ENCODE measurements around the gene KCNG2.
A peak's percentile ranks its signal among the peaks of the same experiment; 100 is the strongest.

The KCNG2 gene

DNA sequence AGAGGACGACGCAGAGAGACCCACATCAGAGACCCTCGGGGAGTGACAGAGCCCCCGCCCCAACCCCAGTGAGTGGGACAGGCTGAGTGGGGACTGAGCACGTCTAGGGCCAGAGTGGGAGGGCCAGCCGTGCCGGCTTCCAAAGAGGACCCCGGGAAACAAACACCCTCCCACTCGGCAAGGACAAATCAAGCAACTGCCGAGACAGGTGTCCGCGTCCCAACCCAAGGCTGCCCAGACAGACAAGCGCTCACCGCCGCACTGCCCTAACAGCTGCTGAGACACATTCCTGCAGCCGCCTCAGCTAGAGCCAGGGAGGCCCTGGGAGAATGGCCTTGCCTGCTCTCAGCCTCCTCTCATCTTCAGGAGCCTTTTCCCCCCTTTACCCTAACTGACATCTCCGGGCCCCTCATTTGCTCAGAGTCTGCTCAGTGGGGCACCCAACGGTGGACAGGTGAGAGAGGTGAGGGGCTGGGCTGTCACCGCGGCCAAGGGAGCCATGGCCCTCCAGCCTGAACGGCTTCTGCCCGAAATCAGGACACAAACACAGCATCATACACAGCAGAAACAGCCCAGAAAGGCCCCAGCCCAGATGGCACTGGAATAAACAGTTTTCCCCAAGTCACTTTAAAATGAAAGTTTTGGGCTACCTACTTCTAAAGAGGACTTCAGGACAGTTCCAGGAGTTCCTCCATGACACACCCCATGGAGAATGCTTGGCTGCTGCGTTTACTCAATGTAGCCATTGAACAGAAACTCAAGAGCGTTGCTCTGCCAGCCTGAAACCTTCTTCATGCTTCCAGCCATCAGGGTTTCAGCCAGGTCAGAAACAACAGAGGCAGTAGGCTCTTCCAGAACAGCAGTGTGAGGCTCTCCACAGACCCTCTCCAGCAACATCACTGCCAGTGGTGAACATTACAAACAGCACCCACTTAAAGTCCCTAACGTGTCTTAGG is 130.1 kb downstream of the KCNG2 start:
- no peak overlapping the region for H2BK12ac ChIP-seq (ENCODE audit: low read length)
- peak overlapping the region; percentile 49 for H2BK5ac ChIP-seq (ENCODE audit: low read length)
- no CpG with 5 or more reads among the region's 25 CpGs for WGBS, 2 donors (ENCODE audit: extremely low coverage in 2 of 2, insufficient read length in 2 of 2, insufficient replicate concordance in 1 of 2)
- H3K14ac ChIP-seq (ENCODE audit: low read length) = no peak overlapping the region
- peaks cover 0 to 6% of the 10 kb centered on the region in 2 donors for H3K4me1 ChIP-seq (ENCODE audit: control insufficient read depth in 2 of 2, insufficient read depth in 1 of 2, low read depth in 1 of 2, low read length in 2 of 2)
- H3K23ac ChIP-seq (ENCODE audit: low read depth, low read length, poor library complexity) = no peak overlapping the region
- no peak overlapping the region for H2BK15ac ChIP-seq (ENCODE audit: low read length)
- no peak overlapping the region for H3K9ac ChIP-seq (ENCODE audit: low read depth, low read length, poor library complexity)
- peaks cover 14 to 57% of the 10 kb centered on the region in 2 donors for H3K9me3 ChIP-seq (replicated peaks in 1 of 2; ENCODE audit: control insufficient read depth in 2 of 2, insufficient read depth in 1 of 2, low read depth in 1 of 2, low read length in 2 of 2)
- no peak overlapping the region for H3K18ac ChIP-seq (ENCODE audit: low read length)
- H2AFZ ChIP-seq (ENCODE audit: low read length) = no peak overlapping the region
- no peaks in the 10 kb centered on the region for H3K27me3 ChIP-seq (ENCODE audit: control insufficient read depth in 3 of 3, insufficient read depth in 3 of 3, low read depth in 1 of 3, low read length in 3 of 3)
- no peak overlapping the region for H3K27ac ChIP-seq (replicated peaks; ENCODE audit: low read length)
- H3K79me1 ChIP-seq (ENCODE audit: low read depth, low read length) = peaks cover 6% of the 10 kb centered on the region
- no peak for DNase-seq (ENCODE audit: low spot score)
- H2BK120ac ChIP-seq (ENCODE audit: low read depth, low read length) = no peak overlapping the region
- H3K36me3 ChIP-seq (replicated peaks in 1 of 2; ENCODE audit: control insufficient read depth in 2 of 2, insufficient read depth in 2 of 2, low read length in 2 of 2) = peaks cover 0 to 57% of the 10 kb centered on the region in 2 donors
- H3K4ac ChIP-seq (ENCODE audit: low read length) = no peak overlapping the region
- H2AK5ac ChIP-seq (ENCODE audit: low read depth, low read length) = no peak overlapping the region
- H3K4me2 ChIP-seq (ENCODE audit: insufficient read depth, low read length, poor library complexity, severe bottlenecking) = no peak overlapping the region
- no peak overlapping the region for H4K91ac ChIP-seq (ENCODE audit: low read depth, low read length, poor library complexity)
- no peak overlapping the region for H3K4me3 ChIP-seq (ENCODE audit: low read length in 2 of 2)
- H4K8ac ChIP-seq (ENCODE audit: low read depth, low read length) = no peak overlapping the region

DNA sequence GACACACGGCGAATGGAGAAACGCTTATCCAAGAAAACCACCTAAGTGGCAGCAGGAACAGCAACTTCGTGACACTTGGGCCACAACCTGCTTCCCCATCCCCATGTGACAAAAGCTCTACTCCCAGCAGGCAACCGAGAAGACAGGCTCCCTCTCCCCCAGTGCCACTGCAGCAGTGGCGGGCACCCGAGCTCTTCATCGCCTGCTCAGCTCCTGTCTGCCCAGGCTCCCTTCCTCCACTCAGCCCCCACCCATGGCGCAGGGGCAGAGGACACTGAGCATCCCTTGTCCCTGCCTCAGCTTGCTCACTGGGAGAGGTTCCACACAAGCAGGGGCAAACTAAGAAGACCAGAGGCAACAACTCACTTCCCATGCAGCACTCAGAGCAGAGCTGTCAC is 130.8 kb downstream of the KCNG2 start:
- H3K9me3 ChIP-seq (replicated peaks in 1 of 2; ENCODE audit: control insufficient read depth in 2 of 2, insufficient read depth in 1 of 2, low read depth in 1 of 2, low read length in 2 of 2) = peaks cover 14 to 61% of the 10 kb centered on the region in 2 donors
- no peak overlapping the region for H4K91ac ChIP-seq (ENCODE audit: low read depth, low read length, poor library complexity)
- no CpG with 5 or more reads among the region's 9 CpGs for WGBS, 2 donors (ENCODE audit: extremely low coverage in 2 of 2, insufficient read length in 2 of 2, insufficient replicate concordance in 1 of 2)
- H3K4me2 ChIP-seq (ENCODE audit: insufficient read depth, low read length, poor library complexity, severe bottlenecking) = no peak overlapping the region
- no peak overlapping the region for H3K18ac ChIP-seq (ENCODE audit: low read length)
- no peak overlapping the region for H3K23ac ChIP-seq (ENCODE audit: low read depth, low read length, poor library complexity)
- no peak overlapping the region for H3K4me3 ChIP-seq (ENCODE audit: low read length in 2 of 2)
- H2BK15ac ChIP-seq (ENCODE audit: low read length) = no peak overlapping the region
- H3K9ac ChIP-seq (ENCODE audit: low read depth, low read length, poor library complexity) = no peak overlapping the region
- H3K79me1 ChIP-seq (ENCODE audit: low read depth, low read length) = peaks cover 5% of the 10 kb centered on the region
- peaks cover 0 to 57% of the 10 kb centered on the region in 2 donors for H3K36me3 ChIP-seq (replicated peaks in 1 of 2; ENCODE audit: control insufficient read depth in 2 of 2, insufficient read depth in 2 of 2, low read length in 2 of 2)
- no peak overlapping the region for H3K14ac ChIP-seq (ENCODE audit: low read length)
- H3K27me3 ChIP-seq (ENCODE audit: control insufficient read depth in 3 of 3, insufficient read depth in 3 of 3, low read depth in 1 of 3, low read length in 3 of 3) = no peaks in the 10 kb centered on the region
- no peak overlapping the region for H2BK120ac ChIP-seq (ENCODE audit: low read depth, low read length)
- no peak overlapping the region for H3K27ac ChIP-seq (replicated peaks; ENCODE audit: low read length)
- H3K4me1 ChIP-seq (ENCODE audit: control insufficient read depth in 2 of 2, insufficient read depth in 1 of 2, low read depth in 1 of 2, low read length in 2 of 2) = peaks cover 0 to 6% of the 10 kb centered on the region in 2 donors
- H2AFZ ChIP-seq (ENCODE audit: low read length) = no peak overlapping the region
- no peak for DNase-seq (ENCODE audit: low spot score)
- no peak overlapping the region for H3K4ac ChIP-seq (ENCODE audit: low read length)
- H2BK12ac ChIP-seq (ENCODE audit: low read length) = no peak overlapping the region
- no peak overlapping the region for H2BK5ac ChIP-seq (ENCODE audit: low read length)
- no peak overlapping the region for H2AK5ac ChIP-seq (ENCODE audit: low read depth, low read length)
- H4K8ac ChIP-seq (ENCODE audit: low read depth, low read length) = no peak overlapping the region

DNA sequence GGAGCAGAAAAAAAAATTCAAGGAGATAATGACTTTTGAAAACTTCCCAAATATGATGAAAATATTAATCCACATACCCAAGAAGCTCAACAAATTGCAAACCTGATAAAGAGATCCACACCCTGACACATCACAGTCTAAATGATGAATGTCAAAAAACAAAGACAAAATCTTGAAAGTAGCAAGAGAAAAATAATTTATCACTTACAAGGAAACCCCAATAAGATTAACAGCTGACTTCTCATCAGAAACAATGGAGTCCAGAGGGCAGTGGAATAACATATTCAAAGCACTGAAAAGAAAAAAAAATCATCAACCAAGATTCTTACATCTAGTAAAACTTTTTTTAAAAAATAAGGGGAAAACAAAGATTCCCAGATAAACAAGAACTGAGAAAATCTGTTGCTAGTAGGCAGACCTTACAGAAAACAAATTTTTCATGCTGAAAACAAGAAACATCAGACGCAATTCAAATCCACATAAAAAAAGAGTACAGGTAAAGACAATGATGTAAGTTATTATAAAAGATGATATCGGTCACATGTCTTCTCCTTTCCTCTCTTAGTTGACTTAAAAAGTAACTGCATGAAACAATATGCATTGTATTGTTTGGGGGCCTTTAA is 132.4 kb downstream of the KCNG2 start:
- H4K91ac ChIP-seq (ENCODE audit: low read depth, low read length, poor library complexity) = no peak overlapping the region
- H2BK120ac ChIP-seq (ENCODE audit: low read depth, low read length) = no peak overlapping the region
- H3K9ac ChIP-seq (ENCODE audit: low read depth, low read length, poor library complexity) = no peak overlapping the region
- no peak overlapping the region for H3K18ac ChIP-seq (ENCODE audit: low read length)
- no peak overlapping the region for H4K8ac ChIP-seq (ENCODE audit: low read depth, low read length)
- H3K4me2 ChIP-seq (ENCODE audit: insufficient read depth, low read length, poor library complexity, severe bottlenecking) = no peak overlapping the region
- H3K36me3 ChIP-seq (replicated peaks in 1 of 2; ENCODE audit: control insufficient read depth in 2 of 2, insufficient read depth in 2 of 2, low read length in 2 of 2) = peaks cover 4 to 48% of the 10 kb centered on the region in 2 donors
- peaks cover 0 to 6% of the 10 kb centered on the region in 2 donors for H3K4me1 ChIP-seq (ENCODE audit: control insufficient read depth in 2 of 2, insufficient read depth in 1 of 2, low read depth in 1 of 2, low read length in 2 of 2)
- WGBS, 2 donors (ENCODE audit: extremely low coverage in 2 of 2, insufficient read length in 2 of 2, insufficient replicate concordance in 1 of 2) = no CpG with 5 or more reads among the region's 2 CpGs
- peaks cover 7% of the 10 kb centered on the region for H3K79me1 ChIP-seq (ENCODE audit: low read depth, low read length)
- H3K23ac ChIP-seq (ENCODE audit: low read depth, low read length, poor library complexity) = no peak overlapping the region
- H2AK5ac ChIP-seq (ENCODE audit: low read depth, low read length) = no peak overlapping the region
- no peak for DNase-seq (ENCODE audit: low spot score)
- no peak overlapping the region for H3K4ac ChIP-seq (ENCODE audit: low read length)
- no peak overlapping the region for H2AFZ ChIP-seq (ENCODE audit: low read length)
- H2BK12ac ChIP-seq (ENCODE audit: low read length) = no peak overlapping the region
- H3K27me3 ChIP-seq (ENCODE audit: control insufficient read depth in 3 of 3, insufficient read depth in 3 of 3, low read depth in 1 of 3, low read length in 3 of 3) = peaks cover 0 to 2% (median 0%) of the 10 kb centered on the region in 3 experiments
- H3K4me3 ChIP-seq (ENCODE audit: low read length in 2 of 2) = no peak overlapping the region
- H3K14ac ChIP-seq (ENCODE audit: low read length) = no peak overlapping the region
- H2BK15ac ChIP-seq (ENCODE audit: low read length) = no peak overlapping the region
- H3K27ac ChIP-seq (replicated peaks; ENCODE audit: low read length) = no peak overlapping the region
- H3K9me3 ChIP-seq (replicated peaks in 1 of 2; ENCODE audit: control insufficient read depth in 2 of 2, insufficient read depth in 1 of 2, low read depth in 1 of 2, low read length in 2 of 2) = peaks cover 19 to 54% of the 10 kb centered on the region in 2 donors
- no peak overlapping the region for H2BK5ac ChIP-seq (ENCODE audit: low read length)

DNA sequence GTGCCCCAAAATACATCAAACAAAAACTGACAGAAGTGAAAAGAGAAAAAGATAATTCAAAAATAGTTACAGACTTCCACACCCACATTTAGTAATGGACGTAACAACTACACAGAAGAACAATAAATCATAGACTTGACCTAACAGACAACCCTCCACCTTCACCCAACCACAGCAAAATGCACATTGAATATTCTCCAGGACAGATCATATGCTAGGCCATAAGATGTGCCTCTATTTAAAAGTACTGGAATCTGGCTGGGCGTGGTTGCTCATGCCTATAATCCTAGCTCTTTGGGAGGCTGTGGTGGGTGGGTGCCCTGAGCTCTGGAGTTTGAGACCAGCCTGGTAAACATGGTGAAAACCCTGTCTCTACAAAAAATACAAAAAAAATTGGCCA is 133.7 kb downstream of the KCNG2 start:
- H3K79me1 ChIP-seq (ENCODE audit: low read depth, low read length) = peaks cover 10% of the 10 kb centered on the region
- H2AK5ac ChIP-seq (ENCODE audit: low read depth, low read length) = no peak overlapping the region
- H2BK12ac ChIP-seq (ENCODE audit: low read length) = no peak overlapping the region
- no peak overlapping the region for H3K18ac ChIP-seq (ENCODE audit: low read length)
- H2BK120ac ChIP-seq (ENCODE audit: low read depth, low read length) = no peak overlapping the region
- H4K91ac ChIP-seq (ENCODE audit: low read depth, low read length, poor library complexity) = no peak overlapping the region
- H3K14ac ChIP-seq (ENCODE audit: low read length) = no peak overlapping the region
- H3K27ac ChIP-seq (replicated peaks; ENCODE audit: low read length) = no peak overlapping the region
- H3K9ac ChIP-seq (ENCODE audit: low read depth, low read length, poor library complexity) = no peak overlapping the region
- H3K4ac ChIP-seq (ENCODE audit: low read length) = no peak overlapping the region
- H2AFZ ChIP-seq (ENCODE audit: low read length) = no peak overlapping the region
- H3K9me3 ChIP-seq (replicated peaks in 1 of 2; ENCODE audit: control insufficient read depth in 2 of 2, insufficient read depth in 1 of 2, low read depth in 1 of 2, low read length in 2 of 2) = peaks cover 22 to 59% of the 10 kb centered on the region in 2 donors
- peaks cover 7 to 49% of the 10 kb centered on the region in 2 donors for H3K36me3 ChIP-seq (replicated peaks in 1 of 2; ENCODE audit: control insufficient read depth in 2 of 2, insufficient read depth in 2 of 2, low read length in 2 of 2)
- H4K8ac ChIP-seq (ENCODE audit: low read depth, low read length) = no peak overlapping the region
- no peak overlapping the region for H3K23ac ChIP-seq (ENCODE audit: low read depth, low read length, poor library complexity)
- H3K27me3 ChIP-seq (ENCODE audit: control insufficient read depth in 3 of 3, insufficient read depth in 3 of 3, low read depth in 1 of 3, low read length in 3 of 3) = peaks cover 0 to 2% (median 0%) of the 10 kb centered on the region in 3 experiments
- no peak for DNase-seq (ENCODE audit: low spot score)
- H3K4me2 ChIP-seq (ENCODE audit: insufficient read depth, low read length, poor library complexity, severe bottlenecking) = no peak overlapping the region
- WGBS, 2 donors (ENCODE audit: extremely low coverage in 2 of 2, insufficient read length in 2 of 2, insufficient replicate concordance in 1 of 2) = no CpG with 5 or more reads among the region's 2 CpGs
- H3K4me1 ChIP-seq (ENCODE audit: control insufficient read depth in 2 of 2, insufficient read depth in 1 of 2, low read depth in 1 of 2, low read length in 2 of 2) = peaks cover 0 to 6% of the 10 kb centered on the region in 2 donors
- H2BK5ac ChIP-seq (ENCODE audit: low read length) = no peak overlapping the region
- no peak overlapping the region for H3K4me3 ChIP-seq (ENCODE audit: low read length in 2 of 2)
- no peak overlapping the region for H2BK15ac ChIP-seq (ENCODE audit: low read length)

Measured in neuronal stem cell (in vitro differentiated cells).